HG03045 (cell line): ENCODE data around the gene LAMB4.

Experiments
- ATAC-seq: cut with Tn5 transposase; IDR thresholded peaks from one replicate; pipeline ENCODE4 v1.9.1; 2021; ENCODE audit warnings: mild to moderate bottlenecking, moderate library complexity; ENCODE audit not compliant: unreplicated experiment

LAMB4 gene

GRCh38 chr7:108016841-108017775 is 113.1 kb downstream of the LAMB4 start:
- no peak for ATAC-seq

- ATAC-seq, result no peak
These were observed 114.4 kb downstream of the LAMB4 start for GRCh38 chr7:108015740-108016139.

GRCh38 chr7:108014747-108015682 is 115.1 kb downstream of the LAMB4 start:
- no peak for ATAC-seq

GRCh38 chr7:108014215-108014614 is 115.9 kb downstream of the LAMB4 start:
- no peak for ATAC-seq

- ATAC-seq, result no peak
These were observed 117.4 kb downstream of the LAMB4 start for GRCh38 chr7:108012499-108013430.

GRCh38 chr7:108010377-108010776 is 119.8 kb downstream of the LAMB4 start:
- no peak for ATAC-seq

GRCh38 chr7:108009873-108010272 is 120.3 kb downstream of the LAMB4 start:
- ATAC-seq, result no peak

- no peak for ATAC-seq
These were observed 121.3 kb downstream of the LAMB4 start for GRCh38 chr7:108008827-108009226.

GRCh38 chr7:108008240-108008639 is 121.9 kb downstream of the LAMB4 start:
- no peak for ATAC-seq

- no peak for ATAC-seq
These were observed 122.4 kb downstream of the LAMB4 start for GRCh38 chr7:108007762-108008161.

GRCh38 chr7:108007261-108007660 is 122.9 kb downstream of the LAMB4 start:
- no peak for ATAC-seq

- ATAC-seq, result no peak
These were observed 125.7 kb downstream of the LAMB4 start for GRCh38 chr7:108004220-108005142.

- no peak for ATAC-seq
These were observed 126.6 kb downstream of the LAMB4 start for GRCh38 chr7:108003599-108003935.

- no peak for ATAC-seq
These were observed 127.2 kb downstream of the LAMB4 start, which contains the start of gene LAMB1 for GRCh38 chr7:108002726-108003598. Gene LAMB1, minus strand, starts transcription at chr7:108003161. Its CDS starts 276 bp downstream, at chr7:108002885.

GRCh38 chr7:108001764-108002725 is 128.1 kb downstream of the LAMB4 start:
- no peak for ATAC-seq

GRCh38 chr7:108000875-108001763 is 129.0 kb downstream of the LAMB4 start:
- no peak for ATAC-seq
